A673 (cell line): ENCODE results near the gene PTGS1. TPM values are rescaled to one million over a fixed set of nuclear protein-coding genes. Genes with fewer than 3 reads are reported as not detected.

Experiments
- BruUV-seq: library from RNA; stranded (reverse); fragments of 400-500 nt; replicated peaks from 2 replicates; lab custom pipeline; 2021; lab: Mats Ljungman, UMichigan
- CTCF ChIA-PET: fragments of 300-600 bp; sonication (Branson Sonifier 250); formaldehyde crosslinking; loops from one replicate; lab custom pipeline; 2022; ENCODE audit warnings: antibody characterized with exemption; lab: Charles Lee
- POLR2A ChIA-PET: fragments of 300-600 bp; sonication (Branson Sonifier 250); formaldehyde crosslinking; loops from one replicate; lab custom pipeline; 2022; ENCODE audit warnings: antibody characterized with exemption; ENCODE audit not compliant: low non-redundant PET; lab: Charles Lee
- DNase-seq: peaks from one replicate; pipeline ENCODE4 v3.0.0-alpha.2; 2015; ENCODE audit warnings: low spot score
- H3K27ac ChIP-seq: fragments of 200-600 bp; sonication (generic); 2 replicates; pipeline ENCODE4 v1.5.1; 2016; ENCODE audit warnings: mixed run types, low read depth, mild to moderate bottlenecking, mixed read lengths, antibody characterized with exemption, low read length; ENCODE audit not compliant: poor library complexity, severe bottlenecking
- H3K27me3 ChIP-seq: fragments of 200-600 bp; sonication (generic); replicated peaks from 2 replicates; pipeline ENCODE4 v1.6.1; 2017; ENCODE audit warnings: mixed run types, low read depth, mild to moderate bottlenecking, mixed read lengths, antibody characterized with exemption, low read length; ENCODE audit not compliant: insufficient read depth, poor library complexity
- H3K36me3 ChIP-seq: fragments of 200-600 bp; sonication (generic); 2 replicates; pipeline ENCODE4 v1.6.1; 2016; ENCODE audit warnings: mixed run types, mild to moderate bottlenecking, mixed read lengths, antibody characterized with exemption, low read length; ENCODE audit not compliant: insufficient read depth, poor library complexity, severe bottlenecking
- H3K4me1 ChIP-seq: fragments of 200-600 bp; sonication (generic); 2 replicates; pipeline ENCODE4 v1.6.1; 2017; ENCODE audit warnings: mixed run types, mild to moderate bottlenecking, mixed read lengths, antibody characterized with exemption, low read length; ENCODE audit not compliant: insufficient read depth, poor library complexity, severe bottlenecking
- H3K4me3 ChIP-seq: fragments of 200-600 bp; sonication (generic); 2 replicates; pipeline ENCODE4 v1.5.1; 2016; ENCODE audit warnings: low read depth, mixed run types, mild to moderate bottlenecking, mixed read lengths, low read length; ENCODE audit not compliant: poor library complexity, severe bottlenecking
- H3K9me3 ChIP-seq: fragments of 200-600 bp; sonication (generic); 2 replicates; pipeline ENCODE4 v1.6.1; 2016; ENCODE audit warnings: mixed run types, low read depth, mild to moderate bottlenecking, mixed read lengths, antibody characterized with exemption, low read length; ENCODE audit not compliant: poor library complexity, severe bottlenecking
- EZH2 ChIP-seq: fragments of 200-600 bp; sonication (generic); IDR thresholded peaks from 2 replicates; pipeline ENCODE4 v1.6.1; 2017; ENCODE audit warnings: borderline replicate concordance, low read depth, mild to moderate bottlenecking, mixed read lengths, antibody characterized with exemption, low read length; ENCODE audit not compliant: poor library complexity, severe bottlenecking
- intact Hi-C: fragments of 100-400 bp; cut with micrococcal nuclease; formaldehyde crosslinking; loops from one replicate; pipeline ENCODE4 v1.10.0; 2022; ENCODE audit not compliant: unreplicated experiment
- total RNA-seq: library from RNA; stranded (reverse); gene quantifications from 2 replicates; pipeline ENCODE4 v1.2.3, GENCODE V29; 2021
- TF ChIP-seq, protein P1 (sequence below): fragments of 300-800, 200-600 bp; sonication (generic); conservative IDR thresholded peaks from 2 replicates; pipeline ENCODE4 v1.5.1; 2017; ENCODE audit warnings: low read depth, mild to moderate bottlenecking, antibody characterized with exemption, low read length, moderate library complexity, mixed read lengths

PTGS1 gene
- total RNA-seq, 1 experiment from 2014 or later = not detected

DNA sequence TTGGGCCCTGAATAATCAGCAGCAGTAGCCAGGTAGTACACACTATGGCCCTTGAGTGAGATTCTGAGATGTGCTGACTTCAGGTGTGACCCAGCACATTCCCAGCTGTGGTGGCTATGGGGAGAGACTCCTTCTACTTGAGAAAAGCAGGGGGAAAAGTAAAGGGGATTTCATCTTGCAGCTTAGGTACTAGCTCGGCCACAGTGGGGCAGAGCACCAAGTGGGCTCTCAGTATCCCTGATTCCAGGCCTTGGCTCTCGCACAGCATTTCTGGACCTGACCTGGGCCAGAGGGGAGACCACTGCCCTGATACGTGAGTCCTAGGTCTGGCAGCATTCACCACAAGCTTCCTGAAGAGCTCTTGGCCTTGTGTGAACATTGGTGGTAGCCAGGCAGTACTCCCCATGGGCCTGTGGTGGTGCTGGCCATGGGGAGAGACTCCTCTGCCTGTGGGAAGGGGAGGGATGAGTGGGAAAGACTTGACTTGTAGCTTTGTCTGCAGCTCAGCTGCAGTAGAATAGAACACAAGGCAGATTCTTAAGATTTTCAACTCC, 27.6 kb downstream of the PTGS1 start:
- CTCF ChIA-PET = no interaction called here
- no TSS peak for BruUV-seq
- intact Hi-C loops = no loop called here

DNA sequence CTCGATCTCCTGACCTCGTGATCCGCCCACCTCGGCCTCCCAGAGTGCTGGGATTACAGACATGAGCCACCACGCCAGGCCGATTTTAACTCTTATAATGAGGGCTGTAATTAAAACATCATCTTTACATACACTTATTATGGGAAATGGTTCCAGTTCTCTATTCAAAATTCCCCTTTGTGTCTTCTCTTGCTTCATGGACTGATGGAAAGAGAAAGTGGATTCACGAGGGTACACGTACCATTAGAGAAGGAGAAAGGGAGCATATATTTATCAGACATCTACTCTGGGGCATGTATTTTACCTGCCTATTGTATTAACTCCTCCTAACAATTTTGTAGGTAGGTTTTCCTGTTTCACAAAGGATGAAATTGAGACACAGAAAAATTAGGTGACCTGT, 31.1 kb downstream of the PTGS1 start:
- ChIA-PET POLR2A (no interaction called here), CTCF (no interaction called here)
- Histone ChIP-seq H3K4me3 (no peak overlapping the region), H3K9me3 (no peaks in the 10 kb centered on the region), H3K36me3 (no peaks in the 10 kb centered on the region), H3K27me3 (no peaks in the 10 kb centered on the region), H3K27ac (no peak overlapping the region), H3K4me1 (no peaks in the 10 kb centered on the region)
- BruUV-seq = no TSS peak
- no peak for TF ChIP-seq EZH2
- TF ChIP-seq, protein P1, sequence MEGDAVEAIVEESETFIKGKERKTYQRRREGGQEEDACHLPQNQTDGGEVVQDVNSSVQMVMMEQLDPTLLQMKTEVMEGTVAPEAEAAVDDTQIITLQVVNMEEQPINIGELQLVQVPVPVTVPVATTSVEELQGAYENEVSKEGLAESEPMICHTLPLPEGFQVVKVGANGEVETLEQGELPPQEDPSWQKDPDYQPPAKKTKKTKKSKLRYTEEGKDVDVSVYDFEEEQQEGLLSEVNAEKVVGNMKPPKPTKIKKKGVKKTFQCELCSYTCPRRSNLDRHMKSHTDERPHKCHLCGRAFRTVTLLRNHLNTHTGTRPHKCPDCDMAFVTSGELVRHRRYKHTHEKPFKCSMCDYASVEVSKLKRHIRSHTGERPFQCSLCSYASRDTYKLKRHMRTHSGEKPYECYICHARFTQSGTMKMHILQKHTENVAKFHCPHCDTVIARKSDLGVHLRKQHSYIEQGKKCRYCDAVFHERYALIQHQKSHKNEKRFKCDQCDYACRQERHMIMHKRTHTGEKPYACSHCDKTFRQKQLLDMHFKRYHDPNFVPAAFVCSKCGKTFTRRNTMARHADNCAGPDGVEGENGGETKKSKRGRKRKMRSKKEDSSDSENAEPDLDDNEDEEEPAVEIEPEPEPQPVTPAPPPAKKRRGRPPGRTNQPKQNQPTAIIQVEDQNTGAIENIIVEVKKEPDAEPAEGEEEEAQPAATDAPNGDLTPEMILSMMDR = no peak
- intact Hi-C loops = no loop called here
- DNase-seq = no peak

More for the DNA sequence above, 27.6 kb downstream of the PTGS1 start:
- POLR2A ChIA-PET = no interaction called here
- TF ChIP-seq, protein P1 = no peak
- no peak for TF ChIP-seq EZH2
- no peaks in the 10 kb centered on the region for H3K4me1 ChIP-seq
- no peaks in the 10 kb centered on the region for H3K27me3 ChIP-seq
- no peak for DNase-seq
- H3K4me3 ChIP-seq = no peak overlapping the region
- no peak overlapping the region for H3K27ac ChIP-seq
- H3K9me3 ChIP-seq = no peaks in the 10 kb centered on the region
- no peaks in the 10 kb centered on the region for H3K36me3 ChIP-seq

DNA sequence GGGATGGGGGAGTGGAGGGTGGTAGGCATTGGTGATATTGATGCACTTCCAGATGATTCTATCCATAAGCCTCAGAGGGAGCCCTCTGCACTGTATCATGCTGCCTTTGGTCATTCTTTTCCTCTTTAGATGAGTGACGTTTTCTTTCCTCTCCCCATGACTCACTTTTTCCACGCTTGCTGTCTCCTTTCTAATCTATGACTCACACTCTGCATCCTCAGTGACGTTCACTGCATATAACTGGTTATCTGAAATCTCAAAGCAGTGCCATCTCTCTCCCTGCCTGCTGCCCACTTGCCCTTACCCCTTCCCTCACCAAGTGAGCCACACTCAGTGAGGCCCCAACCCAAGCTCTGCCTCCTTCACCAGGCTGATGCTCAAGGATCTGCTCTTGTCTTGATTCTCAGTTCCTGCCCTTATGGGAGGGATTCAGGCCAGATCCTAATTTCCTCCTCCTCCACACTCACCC, 31.6 kb downstream of the PTGS1 start:
- Histone ChIP-seq H3K27ac (no peak overlapping the region), H3K9me3 (no peaks in the 10 kb centered on the region), H3K4me3 (no peak overlapping the region), H3K4me1 (no peaks in the 10 kb centered on the region), H3K36me3 (no peaks in the 10 kb centered on the region), H3K27me3 (peaks cover 3% of the 10 kb centered on the region)
- ChIA-PET CTCF (interaction anchor here (0.5 kb wide), 1 partner anchor 343 kb away, joined by 6 read pairs; no protein-coding TSS in a partner anchor), POLR2A (no interaction called here)
- TF ChIP-seq, protein P1 = no peak
- no peak for TF ChIP-seq EZH2
- no TSS peak for BruUV-seq
- intact Hi-C loops = no loop called here
- DNase-seq = peak; percentile 69
